H1 (cell line): Measurements from ENCODE around the gene GRM5. TPM values are rescaled to one million over a fixed set of nuclear protein-coding genes. Genes with fewer than 3 reads are reported as not detected.

Experiments
- CTCF ChIA-PET: fragments of 300-600 bp; sonication (Branson Sonifier 250); formaldehyde crosslinking; loops from one replicate; lab custom pipeline; 2021; ENCODE audit not compliant: partially characterized antibody; lab: Charles Lee
- POLR2A ChIA-PET: fragments of 300-600 bp; sonication (Branson Sonifier 250); formaldehyde crosslinking; loops from one replicate; lab custom pipeline; 2021; ENCODE audit warnings: inconsistent platforms; ENCODE audit not compliant: partially characterized antibody; lab: Charles Lee
- DNase-seq, 2 experiments: peaks; one replicate each; pipeline versions ENCODE4 v3.0.0 to v3.0.0-alpha.2; 2010 to 2022; ENCODE audit warnings: low spot score in 2 of 2, low read depth in 1 of 2, mixed read lengths in 1 of 2
- FAIRE-seq: peaks from 2 replicates; lab custom pipeline; 2011; peaks lifted over from hg19 to GRCh38; lab: Jason Lieb, UNC
- H2AFZ ChIP-seq: 2 replicates; pipeline ENCODE4 v1.8.1; 2012; ENCODE audit warnings: low read length, inconsistent platforms
- H2AK5ac ChIP-seq: 2 replicates; pipeline ENCODE4 v1.6.1; 2013; ENCODE audit warnings: low read depth, low read length
- H2BK120ac ChIP-seq: replicated peaks from 2 replicates; pipeline ENCODE3; 2013; ENCODE audit warnings: low read depth, low read length, inconsistent platforms
- H2BK12ac ChIP-seq: 2 replicates; pipeline ENCODE4 v1.6.1; 2013; ENCODE audit warnings: low read depth, low read length
- H2BK15ac ChIP-seq: 2 replicates; pipeline ENCODE4 v1.6.1; 2013; ENCODE audit warnings: low read length
- H2BK20ac ChIP-seq: 2 replicates; pipeline ENCODE4 v1.6.1; 2013; ENCODE audit warnings: low read length
- H2BK5ac ChIP-seq: 2 replicates; pipeline ENCODE4 v1.6.1; 2013; ENCODE audit warnings: low read depth, low read length
- H3K14ac ChIP-seq: 2 replicates; pipeline ENCODE4 v1.6.1; 2013; ENCODE audit warnings: inconsistent platforms; ENCODE audit not compliant: insufficient read length
- H3K18ac ChIP-seq: 2 replicates; pipeline ENCODE4 v1.6.1; 2013; ENCODE audit warnings: low read length; ENCODE audit errors: extremely low read depth
- H3K23ac ChIP-seq: 2 replicates; pipeline ENCODE4 v1.6.1; 2013; ENCODE audit warnings: inconsistent platforms; ENCODE audit not compliant: insufficient read length
- H3K23me2 ChIP-seq: 2 replicates; pipeline ENCODE4 v1.6.1; 2013; ENCODE audit warnings: low read depth, low read length
- H3K27ac ChIP-seq: 2 replicates; pipeline ENCODE4 v1.6.1; 2011; ENCODE audit warnings: low read depth, low read length, inconsistent platforms
- H3K27me3 ChIP-seq, 4 experiments: replicated peaks in 1 of 4; 1 replicate in 1 of 4; 2 replicates in 3 of 4; pipeline versions ENCODE4 v1.6.1 to v1.8.1; 2011 to 2013; ENCODE audit warnings: low read length in 3 of 4, mild to moderate bottlenecking in 3 of 4, inconsistent platforms in 2 of 4, mixed read lengths in 2 of 4, moderate library complexity in 1 of 4; ENCODE audit not compliant: control insufficient read depth in 3 of 4, insufficient read depth in 3 of 4; ENCODE audit errors: extremely low read depth in 1 of 4
- H3K36me3 ChIP-seq, 4 experiments: 2 replicates each; pipeline versions ENCODE4 v1.6.1 to v1.8.1; 2011 to 2013; ENCODE audit warnings: mild to moderate bottlenecking in 4 of 4, low read length in 3 of 4, moderate library complexity in 2 of 4, control low read depth in 1 of 4, inconsistent platforms in 1 of 4; ENCODE audit not compliant: insufficient read depth in 4 of 4, control insufficient read depth in 2 of 4
- H3K4ac ChIP-seq: replicated peaks from 2 replicates; pipeline ENCODE3; 2013; ENCODE audit warnings: low read length, low read depth, mixed read lengths, inconsistent platforms; ENCODE audit not compliant: insufficient read length
- H3K4me1 ChIP-seq, 4 experiments: replicated peaks in 1 of 4; 1 replicate in 1 of 4; 2 replicates in 3 of 4; pipeline versions ENCODE4 v1.6.1 to v1.8.1; 2011 to 2013; ENCODE audit warnings: low read length in 3 of 4, inconsistent platforms in 2 of 4, mixed read lengths in 1 of 4; ENCODE audit not compliant: insufficient read depth in 4 of 4, control insufficient read depth in 3 of 4
- H3K4me2 ChIP-seq, 2 experiments: 2 replicates each; pipeline versions ENCODE4 v1.6.1 to v1.8.1; 2011 to 2013; ENCODE audit warnings: low read depth in 2 of 2, low read length in 2 of 2, control low read depth in 1 of 2, inconsistent platforms in 1 of 2, mild to moderate bottlenecking in 1 of 2; ENCODE audit not compliant: insufficient read depth in 1 of 2
- H3K4me3 ChIP-seq, 4 experiments: fragments of 200-600, 300-600 bp in 1 of 4; sonication (generic), shearing (Covaris generic), sonication (Bioruptor Twin) in 1 of 4; 2 replicates each; pipeline versions ENCODE4 v1.5.1 to v1.8.1; 2011 to 2016; ENCODE audit warnings: low read length in 4 of 4, low read depth in 3 of 4, control low read depth in 2 of 4, inconsistent platforms in 2 of 4, mild to moderate bottlenecking in 2 of 4, mixed read lengths in 1 of 4, moderate library complexity in 1 of 4; ENCODE audit not compliant: insufficient read depth in 2 of 4; ENCODE audit errors: extremely low read depth in 1 of 4
- H3K56ac ChIP-seq: replicated peaks from 2 replicates; pipeline ENCODE3; 2013; ENCODE audit warnings: low read depth, mild to moderate bottlenecking, mixed read lengths, low read length, inconsistent platforms; ENCODE audit not compliant: insufficient read length
- H3K79me1 ChIP-seq: 2 replicates; pipeline ENCODE4 v1.6.1; 2013; ENCODE audit warnings: low read depth, low read length, control low read depth
- H3K79me2 ChIP-seq, 2 experiments: 2 replicates each; pipeline versions ENCODE4 v1.6.1 to v1.8.1; 2012 to 2013; ENCODE audit warnings: low read length in 2 of 2, mild to moderate bottlenecking in 2 of 2, inconsistent platforms in 1 of 2; ENCODE audit not compliant: insufficient read depth in 2 of 2, control insufficient read depth in 1 of 2
- H3K9ac ChIP-seq, 4 experiments: replicated peaks in 1 of 4; 1 replicate in 1 of 4; 2 replicates in 3 of 4; pipeline versions ENCODE4 v1.6.1 to v1.8.1; 2011 to 2013; ENCODE audit warnings: low read depth in 3 of 4, low read length in 3 of 4, control low read depth in 2 of 4, mild to moderate bottlenecking in 2 of 4, moderate library complexity in 2 of 4, inconsistent platforms in 1 of 4; ENCODE audit errors: extremely low read depth in 1 of 4
- H3K9me3 ChIP-seq, 2 experiments: 2 replicates each; pipeline versions ENCODE4 v1.6.1 to v1.8.1; 2012 to 2013; ENCODE audit warnings: mild to moderate bottlenecking in 2 of 2, moderate library complexity in 2 of 2, control low read depth in 1 of 2, inconsistent platforms in 1 of 2, low read depth in 1 of 2, low read length in 1 of 2, mixed read lengths in 1 of 2; ENCODE audit not compliant: insufficient read depth in 2 of 2
- H4K20me1 ChIP-seq, 2 experiments: replicated peaks in 1 of 2; 2 replicates each; pipeline versions ENCODE3 to v1.8.1; 2011 to 2013; ENCODE audit warnings: inconsistent platforms in 2 of 2, low read length in 2 of 2, mild to moderate bottlenecking in 1 of 2; ENCODE audit not compliant: insufficient read depth in 2 of 2, control insufficient read depth in 1 of 2
- H4K5ac ChIP-seq: 2 replicates; pipeline ENCODE4 v1.6.1; 2013; ENCODE audit warnings: low read length, low read depth, mixed read lengths, inconsistent platforms; ENCODE audit not compliant: insufficient read length
- H4K8ac ChIP-seq: 2 replicates; pipeline ENCODE4 v1.8.0; 2013; ENCODE audit warnings: mild to moderate bottlenecking, moderate library complexity, low read length, inconsistent platforms; ENCODE audit not compliant: insufficient read depth; ENCODE audit errors: extremely low read depth
- H4K91ac ChIP-seq: replicated peaks from 2 replicates; pipeline ENCODE3; 2013; ENCODE audit warnings: low read length, mixed read lengths, inconsistent platforms; ENCODE audit not compliant: insufficient read length
- ASH2L ChIP-seq: fragments of 200-600, 300-600 bp; sonication (generic); IDR thresholded peaks from one replicate; pipeline ENCODE4 v1.7.1; 2017; ENCODE audit warnings: low read length
- EP300 ChIP-seq, 2 experiments: IDR thresholded peaks; 1 replicate in 1 of 2; 2 replicates in 1 of 2; pipeline ENCODE4 v1.6.1; 2011 to 2012; ENCODE audit warnings: low read depth in 2 of 2, low read length in 2 of 2, mild to moderate bottlenecking in 2 of 2, borderline replicate concordance in 1 of 2, inconsistent platforms in 1 of 2, moderate library complexity in 1 of 2
- HDAC2 ChIP-seq, 2 experiments: fragments of 300-600 bp in 1 of 2; sonication (generic) in 1 of 2; IDR thresholded peaks; 2 replicates each; pipeline ENCODE4 v1.6.1; 2011 to 2012; ENCODE audit warnings: low read depth in 2 of 2, low read length in 2 of 2, mild to moderate bottlenecking in 2 of 2, moderate library complexity in 2 of 2, borderline replicate concordance in 1 of 2, inconsistent platforms in 1 of 2
- JUND ChIP-seq: IDR thresholded peaks from 2 replicates; pipeline ENCODE4 v1.6.1; 2011; ENCODE audit warnings: mild to moderate bottlenecking, improper control_type of control experiment, low read length
- RXRA ChIP-seq: IDR thresholded peaks from 2 replicates; pipeline ENCODE4 v1.6.1; 2011; ENCODE audit warnings: low read depth, mild to moderate bottlenecking, low read length, moderate library complexity; ENCODE audit not compliant: insufficient read depth
- TAF7 ChIP-seq: optimal IDR thresholded peaks from 2 replicates; pipeline ENCODE3; 2011; ENCODE audit warnings: low read depth, mild to moderate bottlenecking, inconsistent platforms, low read length, moderate library complexity, borderline replicate concordance
- TCF12 ChIP-seq: IDR thresholded peaks from 2 replicates; pipeline ENCODE4 v1.6.1; 2011; ENCODE audit warnings: low read depth, mild to moderate bottlenecking, low read length
- WGBS, 2 experiments: shearing (Covaris generic) in 1 of 2; methylation state at CpG; one replicate each; pipeline versions ENCODE4 v1.1.6 to v1.1.7; 2013 to 2015; ENCODE audit warnings: low lambda C conversion rate in 2 of 2, mixed read lengths in 2 of 2, inconsistent platforms in 1 of 2, low coverage in 1 of 2, missing lambda C conversion rate in 1 of 2; ENCODE audit not compliant: insufficient replicate concordance in 2 of 2, insufficient coverage in 1 of 2, insufficient read length in 1 of 2; ENCODE audit errors: extremely low coverage in 1 of 2, missing lambda C conversion rate in 1 of 2; 5-methylcytosine and 5-hydroxymethylcytosine counted together
- polyA plus RNA-seq, 7 experiments: library from polyadenylated mRNA; depleted of rRNA in 3 of 7; stranded (reverse) in 5 of 7; unstranded in 2 of 7; fragments of >200 nt in 5 of 7; fragments of 200-250 nt in 2 of 7; gene quantifications; 1 replicate in 5 of 7; 2 replicates in 1 of 7; 4 replicates in 1 of 7; pipeline versions ENCODE4 v1.2.1 to v1.2.3, GENCODE V29; 2011 to 2013; ENCODE audit warnings: missing spikeins in 2 of 7, mixed read lengths in 2 of 7
- total RNA-seq: library from RNA; stranded (reverse); fragmentation: NEBNext Ultra II Directional; extraction: Animal tissue kit (Norgen Biotek cat#: 25700); gene quantifications from 2 replicates; pipeline ENCODE4 v1.2.1, GENCODE V29; 2021
- TF ChIP-seq, protein P1 (sequence below), 3 experiments: IDR thresholded peaks; 1 replicate in 2 of 3; 2 replicates in 1 of 3; pipeline versions ENCODE4 v1.5.1 to v1.6.1; 2011; ENCODE audit warnings: low read length in 3 of 3, mild to moderate bottlenecking in 3 of 3, inconsistent platforms in 2 of 3, low read depth in 1 of 3, moderate library complexity in 1 of 3; ENCODE audit not compliant: insufficient read depth in 1 of 3; ENCODE audit errors: control extremely low read depth in 1 of 3

Gene GRM5
- total and polyA plus RNA-seq, 2 of the 8 experiments (the other 6 are each of a cell fraction or from before 2014, with no cell fraction given) = 0.15 to 0.43 TPM

DNA sequence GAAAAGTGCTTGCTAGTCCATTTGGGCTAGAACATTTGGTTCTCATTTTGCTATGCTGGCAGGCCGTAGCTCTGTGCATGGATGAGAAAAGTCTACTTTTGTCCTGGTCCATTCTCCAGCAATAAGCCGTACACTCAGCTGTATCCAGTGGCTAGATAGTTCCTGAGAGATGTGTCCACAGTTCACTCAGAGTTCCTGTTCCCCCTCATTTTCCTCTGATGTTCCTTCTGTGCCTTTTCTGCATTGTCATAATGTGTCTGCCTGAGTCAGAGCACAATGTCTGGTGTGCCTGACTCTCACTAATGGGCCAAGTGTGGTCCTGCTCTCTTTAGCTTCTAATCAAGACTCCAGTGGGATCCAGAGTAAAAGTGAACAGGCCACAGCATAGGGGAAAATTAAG is 512.6 kb downstream of the GRM5 start:
- Histone ChIP-seq H3K9me3 (no peaks in the 10 kb centered on the region), H2BK5ac (no peak overlapping the region), H3K79me2 (no peaks in the 10 kb centered on the region), H3K56ac (no peak overlapping the region), H3K9ac (no peak overlapping the region), H3K18ac (no peak overlapping the region), H2BK15ac (no peak overlapping the region), H4K20me1 (no peaks in the 10 kb centered on the region), H4K91ac (no peak overlapping the region), H3K27me3 (no peaks in the 10 kb centered on the region), H3K4me1 (peaks cover 0 to 2% (median 0%) of the 10 kb centered on the region in 4 experiments; a peak in 1 of 7 replicates), H3K4ac (no peak overlapping the region), H3K14ac (no peak overlapping the region), H2AK5ac (no peak overlapping the region), H2AFZ (no peak overlapping the region), H4K5ac (no peak overlapping the region), H3K4me3 (no peak overlapping the region), H3K27ac (no peak overlapping the region), H3K23ac (no peak overlapping the region), H3K79me1 (no peaks in the 10 kb centered on the region), H2BK12ac (no peak overlapping the region), H3K23me2 (no peaks in the 10 kb centered on the region), H2BK20ac (no peak overlapping the region), H3K36me3 (no peaks in the 10 kb centered on the region), H3K4me2 (no peak overlapping the region), H4K8ac (no peak overlapping the region), H2BK120ac (no peak overlapping the region)
- DNase-seq = no peak
- TF ChIP-seq HDAC2 (IDR thresholded peaks at IDR 0.05; ENCODE audit: borderline replicate concordance in 1 of 2, low read depth in 2 of 2, low read length in 2 of 2) = no peak
- no peak for TF ChIP-seq EP300 (IDR thresholded peaks at IDR 0.05; ENCODE audit: borderline replicate concordance in 1 of 2, low read depth in 2 of 2, low read length in 2 of 2)
- TF ChIP-seq, protein P1, sequence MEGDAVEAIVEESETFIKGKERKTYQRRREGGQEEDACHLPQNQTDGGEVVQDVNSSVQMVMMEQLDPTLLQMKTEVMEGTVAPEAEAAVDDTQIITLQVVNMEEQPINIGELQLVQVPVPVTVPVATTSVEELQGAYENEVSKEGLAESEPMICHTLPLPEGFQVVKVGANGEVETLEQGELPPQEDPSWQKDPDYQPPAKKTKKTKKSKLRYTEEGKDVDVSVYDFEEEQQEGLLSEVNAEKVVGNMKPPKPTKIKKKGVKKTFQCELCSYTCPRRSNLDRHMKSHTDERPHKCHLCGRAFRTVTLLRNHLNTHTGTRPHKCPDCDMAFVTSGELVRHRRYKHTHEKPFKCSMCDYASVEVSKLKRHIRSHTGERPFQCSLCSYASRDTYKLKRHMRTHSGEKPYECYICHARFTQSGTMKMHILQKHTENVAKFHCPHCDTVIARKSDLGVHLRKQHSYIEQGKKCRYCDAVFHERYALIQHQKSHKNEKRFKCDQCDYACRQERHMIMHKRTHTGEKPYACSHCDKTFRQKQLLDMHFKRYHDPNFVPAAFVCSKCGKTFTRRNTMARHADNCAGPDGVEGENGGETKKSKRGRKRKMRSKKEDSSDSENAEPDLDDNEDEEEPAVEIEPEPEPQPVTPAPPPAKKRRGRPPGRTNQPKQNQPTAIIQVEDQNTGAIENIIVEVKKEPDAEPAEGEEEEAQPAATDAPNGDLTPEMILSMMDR (IDR thresholded peaks at IDR 0.05; ENCODE audit: control extremely low read depth in 1 of 3, insufficient read depth in 1 of 3, low read depth in 1 of 3, low read length in 3 of 3) = no peak
- TF ChIP-seq JUND = no peak
- no peak for TF ChIP-seq RXRA
- no peak for TF ChIP-seq TCF12
- no peak for TF ChIP-seq ASH2L
- TF ChIP-seq TAF7 = no peak
- POLR2A ChIA-PET = no interaction called here
- CTCF ChIA-PET = interaction anchor here (0.6 to 4.6 kb wide), 29 partner anchors 8 to 1804 kb away, joined by 3 to 28 read pairs (median 4); no protein-coding TSS in a partner anchor
- WGBS, 2 experiments = 100% methylated on average over 2 of the region's 2 CpGs; no CpG with 5 or more reads in 1 of the 2 experiments
- FAIRE-seq = no peak
